Vagina (tissue), 2 donors: Measurements from ENCODE around the gene TOMM40L. TPM values are rescaled to one million over a fixed set of nuclear protein-coding genes. Genes with fewer than 3 reads are reported as not detected.

Experiments
- DNase-seq, 2 donors: peaks; one replicate each; pipeline ENCODE4 v3.0.0-alpha.2; 2017; ENCODE audit errors: extremely low spot score in 2 of 2
- H3K27ac ChIP-seq: fragments of 200-600 bp; sonication (generic); one replicate; pipeline ENCODE4 v1.5.1; 2019
- H3K27me3 ChIP-seq: fragments of 200-600 bp; sonication (generic); one replicate; pipeline ENCODE4 v1.5.1; 2019
- H3K36me3 ChIP-seq, 2 donors: fragments of 200-600 bp; sonication (generic); one replicate each; pipeline ENCODE4 v1.5.1; 2017 to 2019
- H3K4me1 ChIP-seq: fragments of 200-600 bp; sonication (generic); one replicate; pipeline ENCODE4 v1.5.1; 2019
- H3K4me3 ChIP-seq, 2 donors: fragments of 200-600 bp; sonication (generic); 1 replicate in 1 of 2; 2 replicates in 1 of 2; pipeline ENCODE4 v1.5.1; 2016 to 2019
- H3K9me3 ChIP-seq: fragments of 200-600 bp; sonication (generic); one replicate; pipeline ENCODE4 v1.5.1; 2019
- CTCF ChIP-seq, 3 experiments: fragments of 450-650 bp in 2 of 3; fragments of 200-600 bp in 1 of 3; sonication (generic) in 1 of 3; IDR thresholded peaks; one replicate each; pipeline ENCODE4 v1.5.1; 2017 to 2019; ENCODE audit warnings: antibody characterized with exemption in 3 of 3, mild to moderate bottlenecking in 2 of 3, moderate library complexity in 2 of 3
- POLR2A ChIP-seq, 2 donors: fragments of 450-650 bp; IDR thresholded peaks; one replicate each; pipeline ENCODE4 v1.6.1; 2017; ENCODE audit warnings: antibody characterized with exemption in 2 of 2, mild to moderate bottlenecking in 2 of 2, moderate library complexity in 2 of 2
- POLR2AphosphoS5 ChIP-seq, 2 donors: sonication (generic); formaldehyde crosslinking; IDR thresholded peaks; one replicate each; pipeline ENCODE4 v1.9.0; 2017; ENCODE audit warnings: antibody characterized with exemption in 2 of 2, mild to moderate bottlenecking in 2 of 2, low read depth in 1 of 2; ENCODE audit not compliant: insufficient read depth in 1 of 2
- intact Hi-C: fragments of 100-400 bp; cut with DNase I; formaldehyde crosslinking; loops from one replicate; pipeline ENCODE4 v1.15.1; 2023
- total RNA-seq: library from RNA; depleted of rRNA; stranded (reverse); fragments of >200 nt; gene quantifications from one replicate; pipeline ENCODE4 v1.2.3, GENCODE V29; 2016

TOMM40L gene
- total RNA-seq, 1 donor from 2014 or later: 15.0 TPM

DNA sequence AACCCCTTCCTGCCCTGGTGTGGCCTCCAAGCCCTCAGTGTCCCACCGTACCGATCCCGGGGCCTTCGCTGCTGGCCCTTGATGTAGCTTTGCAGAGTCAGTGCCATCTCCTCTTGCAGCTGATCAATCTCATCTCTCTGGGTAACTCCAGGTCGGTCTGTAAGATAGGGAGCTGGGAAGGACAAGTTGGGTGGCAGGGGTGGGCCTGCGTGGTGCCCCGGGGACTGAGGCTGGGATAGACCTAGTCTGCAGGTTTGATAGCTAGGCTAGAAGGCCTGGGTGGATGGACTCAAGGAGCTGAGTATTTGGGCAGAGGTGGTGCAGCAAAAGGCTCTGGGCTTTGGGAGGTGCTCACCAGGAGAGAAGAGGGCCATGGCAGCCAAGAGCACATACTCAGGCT is 4.9 kb downstream of the TOMM40L start:
- H3K27me3 ChIP-seq: no peaks in the 10 kb centered on the region
- peaks cover 22% of the 10 kb centered on the region for H3K4me1 ChIP-seq
- no peak overlapping the region for H3K27ac ChIP-seq
- intact Hi-C loops: loop anchor here (2.0 kb wide), 1 partner anchor 54 kb away; no protein-coding TSS in a partner anchor
- H3K4me3 ChIP-seq: no peak overlapping the region
- TF ChIP-seq POLR2AphosphoS5 (IDR thresholded peaks at IDR 0.05; ENCODE audit: insufficient read depth in 1 of 2, low read depth in 1 of 2) (no peak), POLR2A (IDR thresholded peaks at IDR 0.05) (no peak), CTCF (IDR thresholded peaks at IDR 0.05) (no peak)
- no peak for DNase-seq
- peaks cover 0 to 15% of the 10 kb centered on the region in 2 donors for H3K36me3 ChIP-seq
- no peaks in the 10 kb centered on the region for H3K9me3 ChIP-seq

DNA sequence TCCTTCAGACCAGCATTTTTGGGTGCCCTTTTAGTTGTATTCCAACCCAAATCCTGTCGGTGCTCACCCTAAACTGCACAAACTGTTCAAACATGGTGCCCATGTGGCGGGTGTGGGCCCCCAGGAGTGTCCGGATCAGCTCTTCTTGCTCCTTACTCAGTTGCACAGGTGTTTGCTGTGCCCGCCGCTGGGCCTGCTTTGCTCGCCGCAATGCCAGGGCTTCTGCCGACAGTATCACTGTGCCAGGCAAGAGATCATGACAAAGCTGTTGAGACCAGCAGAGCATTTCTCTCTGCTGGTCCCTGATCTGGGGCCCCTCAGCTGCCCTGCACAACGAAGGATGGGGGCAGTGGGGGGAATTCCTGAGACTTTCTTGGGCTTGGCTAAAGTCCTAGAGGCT is 7.2 kb downstream of the TOMM40L start:
- Histone ChIP-seq H3K36me3 (peaks cover 0 to 12% of the 10 kb centered on the region in 2 donors), H3K4me1 (peaks cover 1% of the 10 kb centered on the region), H3K27me3 (no peaks in the 10 kb centered on the region), H3K4me3 (no peak overlapping the region), H3K27ac (no peak overlapping the region), H3K9me3 (no peaks in the 10 kb centered on the region)
- DNase-seq: no peak
- intact Hi-C loops: no loop called here
- no peak for TF ChIP-seq CTCF (IDR thresholded peaks at IDR 0.05)
- no peak for TF ChIP-seq POLR2A (IDR thresholded peaks at IDR 0.05)
- no peak for TF ChIP-seq POLR2AphosphoS5 (IDR thresholded peaks at IDR 0.05; ENCODE audit: insufficient read depth in 1 of 2, low read depth in 1 of 2)

DNA sequence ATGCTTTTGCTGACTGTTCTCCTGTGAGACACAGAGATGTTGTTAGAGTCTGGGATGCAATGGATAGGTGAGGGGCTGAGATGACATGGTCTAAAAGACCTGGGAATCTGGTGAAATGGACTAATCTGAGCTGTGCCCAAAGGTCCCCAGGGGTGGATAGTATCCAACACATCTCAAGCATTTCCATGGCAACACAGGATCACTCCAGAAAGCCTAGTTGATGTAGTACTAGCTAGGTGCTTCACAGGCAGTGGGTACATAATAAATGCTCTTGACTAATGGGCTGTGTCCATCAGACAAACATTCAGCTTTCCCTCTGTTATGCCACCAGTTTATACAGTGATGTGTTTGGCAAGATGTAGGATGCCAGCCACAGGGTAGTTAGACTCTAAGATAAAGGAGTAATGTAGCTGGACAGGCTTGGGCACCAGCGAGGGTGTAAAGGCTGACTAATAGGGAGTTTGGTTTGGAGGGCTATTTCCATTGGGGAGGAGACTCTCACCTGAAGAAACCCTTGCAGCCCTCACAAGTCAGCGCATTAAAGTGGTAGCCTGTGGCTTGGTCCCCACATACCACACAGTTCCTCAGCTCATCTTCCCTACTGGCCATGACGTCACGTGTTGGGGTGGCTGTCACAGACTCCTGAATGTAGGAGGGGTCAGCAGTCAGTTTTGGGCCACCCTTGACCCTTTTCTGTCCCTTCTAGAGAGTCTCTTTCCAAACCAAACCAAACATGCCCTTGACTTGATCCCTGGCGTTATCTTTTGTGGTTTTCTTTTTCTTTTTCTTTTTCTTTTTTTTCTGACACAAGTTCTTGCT is 10.3 kb downstream of the TOMM40L start:
- no peak for DNase-seq
- Histone ChIP-seq H3K27ac (no peak overlapping the region), H3K9me3 (no peaks in the 10 kb centered on the region), H3K36me3 (no peaks in the 10 kb centered on the region), H3K4me1 (no peaks in the 10 kb centered on the region), H3K27me3 (no peaks in the 10 kb centered on the region), H3K4me3 (no peak overlapping the region)
- intact Hi-C loops: no loop called here
- TF ChIP-seq POLR2A (IDR thresholded peaks at IDR 0.05) (no peak), POLR2AphosphoS5 (IDR thresholded peaks at IDR 0.05; ENCODE audit: insufficient read depth in 1 of 2, low read depth in 1 of 2) (no peak), CTCF (IDR thresholded peaks at IDR 0.05) (no peak)

- Histone ChIP-seq H3K27me3 (no peaks in the 10 kb centered on the region), H3K4me1 (no peaks in the 10 kb centered on the region), H3K4me3 (no peak within 1 kb of the TSS), H3K27ac (no peak within 1 kb of the TSS), H3K36me3 (no peaks in the 10 kb centered on the region), H3K9me3 (no peaks in the 10 kb centered on the region)
- TF ChIP-seq CTCF (IDR thresholded peaks at IDR 0.05): no peak
- no peak for TF ChIP-seq POLR2AphosphoS5 (IDR thresholded peaks at IDR 0.05; ENCODE audit: insufficient read depth in 1 of 2, low read depth in 1 of 2)
- TF ChIP-seq POLR2A (IDR thresholded peaks at IDR 0.05): no peak
- intact Hi-C loops: no loop called here
- no peak for DNase-seq
Observed at GRCh38 chr1:161238039-161238473, 12.2 kb downstream of the TOMM40L start, which contains the start of gene NR1I3. Gene NR1I3 (minus strand): TSS chr1:161238203. CDS start chr1:161236565, 1,638 bp downstream.

DNA sequence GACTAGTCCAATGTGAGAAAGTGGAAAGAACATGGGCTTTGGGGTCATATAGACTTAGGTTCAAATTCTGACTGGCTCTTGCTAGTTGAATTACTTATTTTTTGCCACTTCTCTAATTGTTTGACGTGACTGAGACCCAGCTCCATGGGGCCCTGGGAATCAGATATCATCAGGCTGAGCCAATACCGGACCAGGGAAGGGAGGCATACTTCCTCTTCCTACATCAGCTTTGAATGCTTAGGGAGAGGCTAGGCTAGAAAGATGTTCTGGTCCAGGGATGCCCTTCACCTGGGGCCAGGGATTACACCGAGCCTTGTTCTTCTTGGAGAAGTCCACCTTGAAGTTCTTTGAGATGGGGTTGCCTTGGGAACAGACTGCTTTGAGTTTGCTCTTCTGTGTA is 15.8 kb downstream of the TOMM40L start:
- TF ChIP-seq POLR2A (IDR thresholded peaks at IDR 0.05) (no peak), POLR2AphosphoS5 (IDR thresholded peaks at IDR 0.05; ENCODE audit: insufficient read depth in 1 of 2, low read depth in 1 of 2) (no peak), CTCF (IDR thresholded peaks at IDR 0.05) (no peak)
- no peaks in the 10 kb centered on the region for H3K27me3 ChIP-seq
- no peaks in the 10 kb centered on the region for H3K9me3 ChIP-seq
- no peak overlapping the region for H3K4me3 ChIP-seq
- no peak overlapping the region for H3K27ac ChIP-seq
- intact Hi-C loops: no loop called here
- H3K36me3 ChIP-seq: no peaks in the 10 kb centered on the region
- DNase-seq: no peak
- no peaks in the 10 kb centered on the region for H3K4me1 ChIP-seq
